Measurements from ENCODE around the gene KLHL4. TPM values are rescaled to one million over a fixed set of nuclear protein-coding genes. Genes with fewer than 3 reads are reported as not detected.
"Not testable (repeated sequence)": the region's sequence is repeated elsewhere in the genome, so short reads cannot be mapped to it uniquely, and the experiment has no call there.

The KLHL4 gene
- total RNA-seq, 1 donor from 2014 or later = 16.4 TPM

GRCh38 chrX:87679849-87680248 is 162.2 kb downstream of the KLHL4 start:
- Histone ChIP-seq H4K20me1 (ENCODE audit: insufficient read depth, low read length) (no peaks in the 10 kb centered on the region), H3K9ac (ENCODE audit: low read length) (no peak overlapping the region), H3K9me3 (ENCODE audit: insufficient read depth, low read depth, low read length) (no peaks in the 10 kb centered on the region), H3K4me2 (ENCODE audit: low read length) (no peak overlapping the region), H3K4me1 (ENCODE audit: insufficient read depth, low read length) (no peaks in the 10 kb centered on the region), H3K27ac (ENCODE audit: low read depth, low read length) (no peak overlapping the region), H3K36me3 (ENCODE audit: insufficient read depth, low read length) (no peaks in the 10 kb centered on the region), H3K27me3 (ENCODE audit: insufficient read depth, low read length) (no peaks in the 10 kb centered on the region), H2AFZ (ENCODE audit: low read depth, low read length) (no peak overlapping the region), H3K79me2 (ENCODE audit: insufficient read depth, low read length) (no peaks in the 10 kb centered on the region), H3K4me3 (ENCODE audit: insufficient read depth, low read depth, low read length) (no peak overlapping the region)
- Mint-ChIP-seq H3K9me3 (ENCODE audit: unreplicated experiment) (peaks cover 2% of the 10 kb centered on the region), H3K27me3 (ENCODE audit: low read depth, unreplicated experiment) (no peaks in the 10 kb centered on the region), H3K4me3 (ENCODE audit: unreplicated experiment) (no peak overlapping the region), H3K36me3 (ENCODE audit: low read depth, unreplicated experiment) (no peaks in the 10 kb centered on the region), H3K4me1 (ENCODE audit: low read depth, unreplicated experiment) (no peaks in the 10 kb centered on the region), H3K27ac (ENCODE audit: unreplicated experiment) (no peak overlapping the region)
- FAIRE-seq (no peak), DNase-seq (ENCODE audit: low read depth) (no peak)
- TF ChIP-seq, protein P1, sequence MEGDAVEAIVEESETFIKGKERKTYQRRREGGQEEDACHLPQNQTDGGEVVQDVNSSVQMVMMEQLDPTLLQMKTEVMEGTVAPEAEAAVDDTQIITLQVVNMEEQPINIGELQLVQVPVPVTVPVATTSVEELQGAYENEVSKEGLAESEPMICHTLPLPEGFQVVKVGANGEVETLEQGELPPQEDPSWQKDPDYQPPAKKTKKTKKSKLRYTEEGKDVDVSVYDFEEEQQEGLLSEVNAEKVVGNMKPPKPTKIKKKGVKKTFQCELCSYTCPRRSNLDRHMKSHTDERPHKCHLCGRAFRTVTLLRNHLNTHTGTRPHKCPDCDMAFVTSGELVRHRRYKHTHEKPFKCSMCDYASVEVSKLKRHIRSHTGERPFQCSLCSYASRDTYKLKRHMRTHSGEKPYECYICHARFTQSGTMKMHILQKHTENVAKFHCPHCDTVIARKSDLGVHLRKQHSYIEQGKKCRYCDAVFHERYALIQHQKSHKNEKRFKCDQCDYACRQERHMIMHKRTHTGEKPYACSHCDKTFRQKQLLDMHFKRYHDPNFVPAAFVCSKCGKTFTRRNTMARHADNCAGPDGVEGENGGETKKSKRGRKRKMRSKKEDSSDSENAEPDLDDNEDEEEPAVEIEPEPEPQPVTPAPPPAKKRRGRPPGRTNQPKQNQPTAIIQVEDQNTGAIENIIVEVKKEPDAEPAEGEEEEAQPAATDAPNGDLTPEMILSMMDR (IDR thresholded peaks at IDR 0.05; ENCODE audit: insufficient read depth, low read depth, low read length) = no peak
- no peak for TF ChIP-seq EZH2 (IDR thresholded peaks at IDR 0.05; ENCODE audit: insufficient read depth, low read length)

DNA sequence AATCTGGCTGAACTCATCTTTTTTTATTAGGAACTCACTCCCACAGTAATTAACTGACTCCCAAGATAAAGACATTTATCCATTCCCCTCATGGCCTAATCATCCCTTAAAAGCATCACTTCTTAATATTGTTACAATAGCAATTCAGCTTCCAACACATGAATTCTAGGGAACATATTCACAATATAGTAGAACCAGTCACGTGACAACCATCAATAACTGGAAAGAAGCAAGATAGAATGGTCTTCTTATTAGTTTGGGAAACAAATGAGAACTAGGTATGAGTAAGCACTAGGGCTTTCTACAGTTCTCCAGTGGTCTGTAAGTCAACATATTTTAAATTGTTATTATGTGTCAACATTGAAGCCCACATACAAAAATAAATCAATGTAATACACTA is 170.1 kb downstream of the KLHL4 start:
- Histone ChIP-seq H3K9me3 (ENCODE audit: insufficient read depth, low read depth, low read length) (no peaks in the 10 kb centered on the region), H3K27ac (ENCODE audit: low read depth, low read length) (no peak overlapping the region), H3K9ac (ENCODE audit: low read length) (no peak overlapping the region), H3K79me2 (ENCODE audit: insufficient read depth, low read length) (no peaks in the 10 kb centered on the region), H3K4me1 (ENCODE audit: insufficient read depth, low read length) (no peaks in the 10 kb centered on the region), H2AFZ (ENCODE audit: low read depth, low read length) (no peak overlapping the region), H4K20me1 (ENCODE audit: insufficient read depth, low read length) (no peaks in the 10 kb centered on the region), H3K4me3 (ENCODE audit: insufficient read depth, low read depth, low read length) (no peak overlapping the region), H3K27me3 (ENCODE audit: insufficient read depth, low read length) (no peaks in the 10 kb centered on the region), H3K36me3 (ENCODE audit: insufficient read depth, low read length) (no peaks in the 10 kb centered on the region), H3K4me2 (ENCODE audit: low read length) (no peak overlapping the region)
- no peaks in the 10 kb centered on the region for H3K27me3 Mint-ChIP-seq (ENCODE audit: low read depth, unreplicated experiment)
- FAIRE-seq = peak; percentile 81
- H3K9me3 Mint-ChIP-seq (ENCODE audit: unreplicated experiment) = peaks cover 6% of the 10 kb centered on the region
- TF ChIP-seq, protein P1 (IDR thresholded peaks at IDR 0.05; ENCODE audit: insufficient read depth, low read depth, low read length) = no peak
- no peak for TF ChIP-seq EZH2 (IDR thresholded peaks at IDR 0.05; ENCODE audit: insufficient read depth, low read length)
- H3K4me3 Mint-ChIP-seq (ENCODE audit: unreplicated experiment) = no peak overlapping the region
- peaks cover 2% of the 10 kb centered on the region for H3K4me1 Mint-ChIP-seq (ENCODE audit: low read depth, unreplicated experiment)
- no peak for DNase-seq (ENCODE audit: low read depth)
- no peak overlapping the region for H3K27ac Mint-ChIP-seq (ENCODE audit: unreplicated experiment)
- H3K36me3 Mint-ChIP-seq (ENCODE audit: low read depth, unreplicated experiment) = no peaks in the 10 kb centered on the region

DNA sequence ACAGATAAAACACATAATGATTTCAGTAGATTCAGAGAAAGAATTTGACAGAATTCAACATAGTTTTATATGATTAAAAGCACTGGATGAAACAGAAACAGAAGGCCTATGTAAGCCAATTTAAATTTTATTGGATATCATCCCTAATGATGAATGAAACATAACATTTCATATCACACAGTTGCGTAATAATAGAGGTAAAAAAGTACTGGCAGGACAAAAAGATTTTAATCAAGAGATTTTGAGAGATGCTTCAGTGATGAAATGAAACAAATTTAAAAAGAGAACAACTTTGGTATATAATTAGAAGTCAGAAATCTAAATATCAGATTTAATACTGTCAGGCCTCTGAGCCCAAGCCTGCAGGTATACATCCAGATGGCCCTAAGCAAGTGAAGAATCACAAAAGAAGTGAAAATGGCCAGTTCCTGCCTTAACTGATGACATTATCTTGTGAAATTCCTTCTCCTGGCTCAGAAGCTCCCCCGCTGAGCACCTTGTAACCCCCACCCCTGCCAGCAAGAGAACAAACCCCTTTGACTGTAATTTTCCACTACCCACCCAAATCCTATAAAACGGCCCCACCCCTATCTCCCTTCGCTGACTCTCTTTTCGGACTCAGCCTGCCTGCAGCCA is 170.6 kb downstream of the KLHL4 start:
- not testable (repeated sequence) for H3K9me3 ChIP-seq (ENCODE audit: insufficient read depth, low read depth, low read length); H3K36me3 ChIP-seq (ENCODE audit: insufficient read depth, low read length); H3K4me3 Mint-ChIP-seq (ENCODE audit: unreplicated experiment); H3K27me3 ChIP-seq (ENCODE audit: insufficient read depth, low read length); H3K27me3 Mint-ChIP-seq (ENCODE audit: low read depth, unreplicated experiment); H3K4me1 ChIP-seq (ENCODE audit: insufficient read depth, low read length); H3K4me2 ChIP-seq (ENCODE audit: low read length); H3K4me3 ChIP-seq (ENCODE audit: insufficient read depth, low read depth, low read length); H4K20me1 ChIP-seq (ENCODE audit: insufficient read depth, low read length); H3K79me2 ChIP-seq (ENCODE audit: insufficient read depth, low read length); DNase-seq (ENCODE audit: low read depth); H3K36me3 Mint-ChIP-seq (ENCODE audit: low read depth, unreplicated experiment); H2AFZ ChIP-seq (ENCODE audit: low read depth, low read length); H3K9ac ChIP-seq (ENCODE audit: low read length); H3K27ac ChIP-seq (ENCODE audit: low read depth, low read length); H3K9me3 Mint-ChIP-seq (ENCODE audit: unreplicated experiment); H3K4me1 Mint-ChIP-seq (ENCODE audit: low read depth, unreplicated experiment); H3K27ac Mint-ChIP-seq (ENCODE audit: unreplicated experiment)
- peak; percentile 75 for FAIRE-seq

DNA sequence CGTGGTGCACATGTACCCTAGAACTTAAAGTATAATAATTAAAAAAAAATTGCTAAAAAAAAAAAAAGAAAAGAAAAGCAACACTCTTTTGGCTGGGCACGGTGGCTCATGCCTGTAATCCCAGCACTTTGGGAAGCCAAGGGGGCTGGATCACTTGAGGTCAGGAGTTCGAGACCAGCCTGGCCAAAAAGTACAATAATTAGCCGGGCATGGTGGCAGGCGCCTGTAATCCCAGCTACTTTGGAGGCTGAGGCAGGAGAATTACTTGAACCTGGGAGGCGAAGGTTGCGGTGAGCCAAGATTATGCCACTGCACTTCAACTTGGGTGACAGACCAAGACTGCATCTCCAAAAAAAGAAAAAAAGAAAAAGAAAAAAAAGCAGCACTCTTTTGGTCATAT is 171.6 kb downstream of the KLHL4 start:
- not testable (repeated sequence) for H4K20me1 ChIP-seq (ENCODE audit: insufficient read depth, low read length); H3K79me2 ChIP-seq (ENCODE audit: insufficient read depth, low read length); FAIRE-seq; DNase-seq (ENCODE audit: low read depth); H2AFZ ChIP-seq (ENCODE audit: low read depth, low read length); H3K27me3 Mint-ChIP-seq (ENCODE audit: low read depth, unreplicated experiment); H3K4me1 ChIP-seq (ENCODE audit: insufficient read depth, low read length); H3K4me3 ChIP-seq (ENCODE audit: insufficient read depth, low read depth, low read length); H3K36me3 ChIP-seq (ENCODE audit: insufficient read depth, low read length); H3K4me3 Mint-ChIP-seq (ENCODE audit: unreplicated experiment); H3K27me3 ChIP-seq (ENCODE audit: insufficient read depth, low read length); H3K27ac Mint-ChIP-seq (ENCODE audit: unreplicated experiment); H3K9me3 Mint-ChIP-seq (ENCODE audit: unreplicated experiment); H3K9me3 ChIP-seq (ENCODE audit: insufficient read depth, low read depth, low read length); H3K27ac ChIP-seq (ENCODE audit: low read depth, low read length); H3K36me3 Mint-ChIP-seq (ENCODE audit: low read depth, unreplicated experiment); H3K4me1 Mint-ChIP-seq (ENCODE audit: low read depth, unreplicated experiment); H3K4me2 ChIP-seq (ENCODE audit: low read length); H3K9ac ChIP-seq (ENCODE audit: low read length)

All from astrocyte (in vitro differentiated cells and primary cell).